GM10266 (cell line): Measurements from ENCODE around the gene ARIH2.
A peak's percentile ranks its signal among the peaks of the same experiment; 100 is the strongest.

ENCODE experiments used
- DNase-seq: peaks from one replicate; pipeline ENCODE4 v3.0.0; 2012; ENCODE audit errors: extremely low spot score
- CTCF ChIP-seq: IDR thresholded peaks from 2 replicates; pipeline ENCODE4 v1.5.1; 2012; ENCODE audit warnings: mild to moderate bottlenecking, low read depth; ENCODE audit not compliant: control insufficient read depth, insufficient read depth; ENCODE audit errors: missing control alignments

The ARIH2 gene

GRCh38 chr3:48945891-48946549, 27.4 kb downstream of the ARIH2 start:
- no peak for TF ChIP-seq CTCF
- no peak for DNase-seq

GRCh38 chr3:48949376-48949717, 30.7 kb downstream of the ARIH2 start:
- TF ChIP-seq CTCF, result no peak
- DNase-seq, result no peak

GRCh38 chr3:48950051-48950450, 31.4 kb downstream of the ARIH2 start:
- TF ChIP-seq CTCF, result no peak
- DNase-seq, result no peak

- TF ChIP-seq CTCF, result no peak
- no peak for DNase-seq
Observed at GRCh38 chr3:48951764-48952163, 33.1 kb downstream of the ARIH2 start.

- peak; percentile 63 for TF ChIP-seq CTCF
- DNase-seq, result peak; percentile 30
Observed at GRCh38 chr3:48952510-48953118, 34.0 kb downstream of the ARIH2 start.

GRCh38 chr3:48957006-48957705, 38.5 kb downstream of the ARIH2 start:
- TF ChIP-seq CTCF, result no peak

GRCh38 chr3:48960841-48961413, 42.3 kb downstream of the ARIH2 start:
- peak; percentile 22 for DNase-seq
- no peak for TF ChIP-seq CTCF

More at GRCh38 chr3:48957006-48957705, 38.5 kb downstream of the ARIH2 start:
- no peak for DNase-seq
